HG02884 (cell line): ENCODE results near the gene LACTBL1.
"Not testable (repeated sequence)": the region's sequence is repeated elsewhere in the genome, so short reads cannot be mapped to it uniquely, and the experiment has no call there.

ENCODE experiments used
- ATAC-seq: cut with Tn5 transposase; IDR thresholded peaks from one replicate; pipeline ENCODE4 v1.9.1; 2021; ENCODE audit warnings: mild to moderate bottlenecking, moderate library complexity; ENCODE audit not compliant: unreplicated experiment

The LACTBL1 gene

GRCh38 chr1:22949822-22950331, 22.8 kb downstream of the LACTBL1 start:
- ATAC-seq, result no peak

DNA sequence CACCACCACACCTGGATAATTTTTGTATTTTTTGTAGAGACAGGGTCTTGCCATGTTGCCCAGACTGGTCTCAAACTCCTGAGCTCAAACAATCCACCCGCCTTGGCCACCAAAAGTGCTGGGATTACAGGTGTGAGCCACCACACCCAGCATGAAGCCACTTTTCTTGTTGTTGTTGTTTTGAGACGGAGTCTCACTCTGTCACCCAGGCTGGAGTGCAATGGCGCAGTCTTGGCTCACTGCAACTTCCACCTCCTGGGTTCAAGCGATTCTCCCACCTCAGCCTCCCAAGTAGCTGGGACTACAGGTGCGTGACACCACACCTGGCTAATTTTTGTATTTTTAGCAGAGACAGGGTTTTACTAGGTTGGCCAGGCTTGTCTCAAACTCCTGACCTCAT, 27.5 kb downstream of the LACTBL1 start:
- ATAC-seq, result not testable (repeated sequence)

GRCh38 chr1:22944346-22945055, 28.2 kb downstream of the LACTBL1 start:
- no peak for ATAC-seq

- no peak for ATAC-seq
Observed at GRCh38 chr1:22941257-22941656, 31.4 kb downstream of the LACTBL1 start.

DNA sequence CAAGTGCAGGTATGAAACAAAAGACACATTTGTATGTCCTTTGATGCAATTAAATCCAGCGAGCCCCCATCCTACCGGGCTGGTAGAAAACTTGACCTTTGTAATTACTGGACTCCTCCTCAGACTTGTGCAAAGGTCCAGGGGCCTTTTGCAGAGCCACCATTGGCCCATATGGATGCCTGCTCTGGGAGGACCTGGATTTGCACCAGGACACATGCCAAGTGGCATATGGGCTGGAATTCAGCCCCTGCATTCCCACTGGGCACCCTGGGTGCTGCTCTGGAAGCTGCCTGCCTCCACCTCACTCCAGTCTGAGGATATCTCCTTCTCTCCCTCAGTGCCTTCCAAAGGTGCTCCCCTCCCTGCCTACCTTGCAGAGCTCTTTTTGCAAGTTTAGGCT, 36.0 kb downstream of the LACTBL1 start:
- no peak for ATAC-seq

DNA sequence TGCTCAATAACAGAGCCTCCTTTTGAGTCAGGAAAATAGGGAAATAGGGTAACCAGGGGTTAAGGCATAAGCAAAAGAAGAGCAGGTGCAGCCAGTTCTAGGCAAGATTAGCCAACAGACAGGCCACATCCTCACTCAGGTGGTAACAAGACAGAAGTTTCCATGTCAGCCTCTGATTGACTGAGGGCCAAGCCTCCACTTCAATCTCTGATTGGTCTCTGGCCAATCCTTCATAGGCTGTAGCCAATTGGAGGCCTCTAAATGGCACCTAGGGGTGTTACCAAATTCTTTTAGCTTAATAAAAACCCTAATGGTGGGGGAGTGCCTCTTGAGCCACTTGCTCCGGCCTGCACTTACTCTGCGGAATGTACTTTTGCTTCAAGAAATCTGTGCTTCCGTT, 37.2 kb downstream of the LACTBL1 start:
- no peak for ATAC-seq

DNA sequence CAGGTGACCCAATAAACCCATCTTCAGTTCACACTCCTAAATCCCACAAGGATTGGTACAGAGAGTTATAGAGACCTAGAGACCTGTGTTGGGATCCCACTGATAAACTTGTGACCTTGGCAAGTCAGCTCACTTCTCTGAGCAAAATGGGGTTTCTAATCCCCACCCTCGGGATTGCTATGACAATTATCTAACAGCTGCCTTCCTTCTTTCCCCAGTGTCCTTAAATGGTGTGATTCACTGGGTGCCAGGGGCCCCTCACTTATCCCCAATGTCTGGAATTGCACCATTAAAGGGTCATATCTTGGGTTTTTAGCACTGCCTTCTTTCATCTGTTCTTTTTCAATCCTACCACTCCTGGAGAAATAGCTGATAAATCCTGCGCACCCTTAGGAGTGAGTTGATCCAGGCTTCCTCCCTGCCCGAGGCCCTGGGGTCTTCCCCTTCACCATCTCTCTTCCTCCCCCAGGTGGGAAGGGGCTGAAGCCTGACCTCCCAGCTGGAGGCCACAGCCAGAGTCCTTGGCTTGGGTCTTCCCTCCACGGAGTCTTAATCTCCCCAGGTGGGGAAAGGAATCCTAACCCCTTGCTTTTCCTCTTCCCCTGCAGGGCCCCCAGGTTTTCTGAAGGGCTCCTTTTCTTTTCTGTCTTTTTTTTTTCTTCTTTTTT, 39.7 kb downstream of the LACTBL1 start:
- ATAC-seq, result no peak

- no peak for ATAC-seq
Observed at GRCh38 chr1:22930240-22930912, 42.3 kb downstream of the LACTBL1 start.

- ATAC-seq, result no peak
Observed at GRCh38 chr1:22925111-22925510, 47.6 kb downstream of the LACTBL1 start.

DNA sequence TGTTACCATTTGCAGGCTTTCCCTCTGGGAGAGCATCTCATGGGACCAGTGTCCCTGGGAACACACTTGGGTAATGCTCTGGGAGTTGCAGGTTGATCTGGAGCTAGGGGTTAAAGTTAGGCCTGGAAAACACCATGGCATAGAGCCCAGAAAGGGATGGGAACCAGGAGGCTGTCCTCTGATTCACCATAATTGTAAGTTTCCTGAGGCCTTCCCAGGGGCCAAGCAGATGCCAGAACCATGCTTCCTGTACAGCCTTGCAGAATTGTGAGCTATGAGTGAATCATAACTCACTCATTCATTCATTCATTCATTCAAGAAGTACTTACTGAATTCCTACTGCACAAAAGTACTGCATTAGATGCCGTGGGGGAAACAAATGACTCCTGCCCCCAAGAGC, 50.0 kb downstream of the LACTBL1 start:
- no peak for ATAC-seq

GRCh38 chr1:22921452-22922126, 51.1 kb downstream of the LACTBL1 start:
- no peak for ATAC-seq

GRCh38 chr1:22920734-22921451, 51.8 kb downstream of the LACTBL1 start:
- no peak for ATAC-seq

DNA sequence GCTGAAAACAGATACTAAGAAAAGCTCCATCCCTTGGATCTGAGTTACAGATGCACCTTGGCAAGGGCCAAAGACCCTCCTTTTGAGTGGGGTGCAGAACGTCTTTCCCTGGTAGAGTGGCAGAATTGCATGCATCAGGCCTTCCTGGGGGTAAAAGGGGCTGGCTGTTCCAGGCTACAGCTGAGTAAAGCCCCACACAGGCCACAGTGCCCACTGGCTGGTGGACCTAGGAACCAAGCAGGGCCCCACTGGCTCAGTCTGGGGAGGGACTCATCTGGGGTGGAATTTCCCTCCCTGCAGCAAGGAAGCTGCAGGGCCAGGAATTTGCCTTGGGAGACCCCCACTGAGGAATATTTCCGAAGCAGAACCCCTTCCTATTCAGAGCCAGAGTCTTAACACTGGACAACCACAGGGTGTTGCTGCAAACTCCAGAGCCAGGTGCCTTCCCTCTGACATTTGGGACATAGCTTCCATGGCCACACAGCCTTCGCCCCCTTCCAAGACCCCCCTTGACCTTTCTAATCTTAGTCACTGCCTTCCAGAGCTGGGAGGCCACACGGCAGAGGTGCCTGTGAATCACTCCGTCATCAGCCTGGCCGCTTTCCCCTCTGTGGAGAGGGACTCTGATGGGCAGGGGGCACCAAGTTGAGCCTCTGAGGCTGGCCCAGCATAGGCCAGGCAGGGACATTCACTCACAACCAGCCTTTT, 52.5 kb downstream of the LACTBL1 start:
- ATAC-seq, result no peak

- no peak for ATAC-seq
Observed at GRCh38 chr1:22919341-22920025, 53.2 kb downstream of the LACTBL1 start.

DNA sequence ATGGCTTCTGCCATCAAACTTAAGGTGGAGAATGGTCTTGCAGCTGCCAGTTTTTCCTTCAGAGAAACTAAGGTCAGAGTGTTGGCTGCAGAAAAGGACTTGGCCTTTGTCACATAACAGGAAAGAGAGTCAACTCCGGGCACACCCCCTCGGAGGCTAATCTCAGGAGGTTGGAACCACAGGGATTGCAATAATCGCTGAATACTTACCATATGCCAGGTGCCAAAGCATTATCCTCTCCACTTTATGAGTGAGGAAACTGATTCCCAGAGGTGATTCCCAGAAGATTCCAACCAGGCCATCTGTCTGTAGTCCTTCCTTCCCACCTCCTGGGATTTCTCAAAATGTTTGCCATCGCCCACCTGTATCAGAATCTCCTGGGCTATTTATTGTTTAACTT, 54.0 kb downstream of the LACTBL1 start:
- no peak for ATAC-seq

- ATAC-seq, result no peak
Observed at GRCh38 chr1:22917989-22918388, 54.7 kb downstream of the LACTBL1 start.

DNA sequence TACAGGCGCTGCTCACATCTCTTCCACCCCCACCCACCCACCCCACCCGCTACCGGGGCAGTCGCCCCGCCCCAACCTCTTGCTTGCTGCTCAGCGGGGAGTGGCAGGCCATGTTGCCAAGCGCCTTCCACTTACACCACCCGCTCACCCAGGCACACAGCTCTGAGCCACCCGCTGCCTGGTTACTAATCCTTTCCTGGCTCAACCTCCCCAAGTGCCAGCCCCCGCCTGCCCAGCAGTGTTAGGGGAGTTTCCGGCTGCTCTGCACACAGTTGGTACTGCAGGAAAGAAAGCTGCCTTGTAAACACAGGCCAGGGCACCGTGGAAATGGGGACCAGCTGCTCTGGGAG, 56.2 kb downstream of the LACTBL1 start:
- ATAC-seq, result no peak

DNA sequence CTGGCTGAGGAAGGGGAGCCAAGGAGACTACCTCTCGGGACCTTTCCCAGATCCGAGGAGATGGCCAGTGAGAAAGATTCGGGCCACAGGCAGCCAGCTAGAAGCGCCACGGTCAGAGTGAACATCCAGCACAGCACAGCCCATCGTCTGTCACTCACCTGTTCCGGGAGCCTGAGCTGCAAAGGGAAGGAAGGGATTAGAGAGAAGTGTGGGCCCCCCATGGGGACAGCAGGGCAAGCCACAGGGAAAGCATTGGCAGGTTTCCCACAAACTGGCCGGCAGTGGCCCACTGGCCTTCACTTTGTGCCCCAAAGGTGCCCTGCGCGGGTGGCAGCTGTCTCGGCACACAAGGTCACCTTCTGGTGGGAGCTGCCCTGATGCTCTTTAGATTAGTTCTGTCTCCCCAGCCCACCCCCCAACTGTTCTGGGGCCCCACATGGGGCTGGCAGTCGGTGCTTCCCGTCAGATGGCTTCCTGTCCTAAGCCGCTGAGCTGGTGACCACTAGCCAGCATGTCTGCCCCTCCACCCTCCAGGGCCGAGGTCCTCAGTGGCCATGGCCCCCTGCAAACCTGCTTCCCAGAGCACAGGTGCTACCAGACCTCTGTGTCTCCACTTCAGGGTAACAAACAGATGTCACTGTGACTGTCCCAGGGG, 56.7 kb downstream of the LACTBL1 start:
- ATAC-seq, result no peak

DNA sequence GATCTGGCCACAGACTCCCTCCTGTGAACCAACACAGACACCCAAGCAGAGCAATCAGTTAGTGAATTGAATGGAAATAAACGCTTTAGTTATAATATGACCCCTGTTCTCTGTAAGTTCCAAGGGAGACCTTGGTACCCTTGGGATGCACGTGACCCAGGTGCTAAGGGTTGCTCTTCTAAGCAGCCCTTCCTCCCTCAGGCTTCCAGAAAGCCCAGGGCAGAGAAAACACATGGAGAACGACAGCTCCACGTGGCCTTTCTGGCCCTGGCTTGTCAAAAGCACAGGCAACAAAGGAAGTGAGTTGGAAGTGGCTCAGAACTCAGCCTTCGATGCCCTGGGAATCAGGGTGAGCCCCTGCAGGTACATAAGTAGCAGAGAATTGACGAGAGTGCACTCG, 57.4 kb downstream of the LACTBL1 start:
- no peak for ATAC-seq
